Gastrocnemius medialis (tissue), 4 donors: Measurements from ENCODE around the gene TOR1B.

Source experiments
- POLR2A ChIP-seq, 2 donors: fragments of 450-650 bp; IDR thresholded peaks; one replicate each; pipeline ENCODE4 v1.6.1; 2017; ENCODE audit warnings: antibody characterized with exemption in 2 of 2, mild to moderate bottlenecking in 2 of 2, moderate library complexity in 2 of 2
- TF ChIP-seq, protein P1 (sequence below), 5 experiments: fragments of 450-650 bp in 3 of 5; fragments of 200-600 bp in 2 of 5; sonication (generic) in 2 of 5; IDR thresholded peaks in 4 of 5; conservative IDR thresholded peaks in 1 of 5; 1 replicate in 4 of 5; 2 replicates in 1 of 5; pipeline ENCODE4 v1.5.1; 2016 to 2019; ENCODE audit warnings: antibody characterized with exemption in 5 of 5, mild to moderate bottlenecking in 3 of 5, moderate library complexity in 3 of 5

- TF ChIP-seq, protein P1, sequence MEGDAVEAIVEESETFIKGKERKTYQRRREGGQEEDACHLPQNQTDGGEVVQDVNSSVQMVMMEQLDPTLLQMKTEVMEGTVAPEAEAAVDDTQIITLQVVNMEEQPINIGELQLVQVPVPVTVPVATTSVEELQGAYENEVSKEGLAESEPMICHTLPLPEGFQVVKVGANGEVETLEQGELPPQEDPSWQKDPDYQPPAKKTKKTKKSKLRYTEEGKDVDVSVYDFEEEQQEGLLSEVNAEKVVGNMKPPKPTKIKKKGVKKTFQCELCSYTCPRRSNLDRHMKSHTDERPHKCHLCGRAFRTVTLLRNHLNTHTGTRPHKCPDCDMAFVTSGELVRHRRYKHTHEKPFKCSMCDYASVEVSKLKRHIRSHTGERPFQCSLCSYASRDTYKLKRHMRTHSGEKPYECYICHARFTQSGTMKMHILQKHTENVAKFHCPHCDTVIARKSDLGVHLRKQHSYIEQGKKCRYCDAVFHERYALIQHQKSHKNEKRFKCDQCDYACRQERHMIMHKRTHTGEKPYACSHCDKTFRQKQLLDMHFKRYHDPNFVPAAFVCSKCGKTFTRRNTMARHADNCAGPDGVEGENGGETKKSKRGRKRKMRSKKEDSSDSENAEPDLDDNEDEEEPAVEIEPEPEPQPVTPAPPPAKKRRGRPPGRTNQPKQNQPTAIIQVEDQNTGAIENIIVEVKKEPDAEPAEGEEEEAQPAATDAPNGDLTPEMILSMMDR (IDR thresholded peaks at IDR 0.05 in 4 of 5, conservative IDR thresholded peaks at IDR 0.05 in 1 of 5): no peak
- no peak for TF ChIP-seq POLR2A (IDR thresholded peaks at IDR 0.05)
These were observed 30.0 kb downstream of the TOR1B start for GRCh38 chr9:129832982-129833381.
